GM20000 (cell line): ENCODE data around the gene SENP2.
A peak's percentile ranks its signal among the peaks of the same experiment; 100 is the strongest.

Experiments used
- DNase-seq: peaks from one replicate; pipeline ENCODE4 v3.0.0; 2012; ENCODE audit warnings: low spot score
- TF ChIP-seq, protein P1 (sequence below): IDR thresholded peaks from 2 replicates; pipeline ENCODE4 v1.5.1; 2012; ENCODE audit warnings: mild to moderate bottlenecking, control low read depth; ENCODE audit errors: extremely low read depth, missing control alignments

Gene SENP2

GRCh38 chr3:185663929-185664328 lies 77.8 kb downstream of the SENP2 start:
- TF ChIP-seq, protein P1, sequence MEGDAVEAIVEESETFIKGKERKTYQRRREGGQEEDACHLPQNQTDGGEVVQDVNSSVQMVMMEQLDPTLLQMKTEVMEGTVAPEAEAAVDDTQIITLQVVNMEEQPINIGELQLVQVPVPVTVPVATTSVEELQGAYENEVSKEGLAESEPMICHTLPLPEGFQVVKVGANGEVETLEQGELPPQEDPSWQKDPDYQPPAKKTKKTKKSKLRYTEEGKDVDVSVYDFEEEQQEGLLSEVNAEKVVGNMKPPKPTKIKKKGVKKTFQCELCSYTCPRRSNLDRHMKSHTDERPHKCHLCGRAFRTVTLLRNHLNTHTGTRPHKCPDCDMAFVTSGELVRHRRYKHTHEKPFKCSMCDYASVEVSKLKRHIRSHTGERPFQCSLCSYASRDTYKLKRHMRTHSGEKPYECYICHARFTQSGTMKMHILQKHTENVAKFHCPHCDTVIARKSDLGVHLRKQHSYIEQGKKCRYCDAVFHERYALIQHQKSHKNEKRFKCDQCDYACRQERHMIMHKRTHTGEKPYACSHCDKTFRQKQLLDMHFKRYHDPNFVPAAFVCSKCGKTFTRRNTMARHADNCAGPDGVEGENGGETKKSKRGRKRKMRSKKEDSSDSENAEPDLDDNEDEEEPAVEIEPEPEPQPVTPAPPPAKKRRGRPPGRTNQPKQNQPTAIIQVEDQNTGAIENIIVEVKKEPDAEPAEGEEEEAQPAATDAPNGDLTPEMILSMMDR, result no peak
- no peak for DNase-seq

DNA sequence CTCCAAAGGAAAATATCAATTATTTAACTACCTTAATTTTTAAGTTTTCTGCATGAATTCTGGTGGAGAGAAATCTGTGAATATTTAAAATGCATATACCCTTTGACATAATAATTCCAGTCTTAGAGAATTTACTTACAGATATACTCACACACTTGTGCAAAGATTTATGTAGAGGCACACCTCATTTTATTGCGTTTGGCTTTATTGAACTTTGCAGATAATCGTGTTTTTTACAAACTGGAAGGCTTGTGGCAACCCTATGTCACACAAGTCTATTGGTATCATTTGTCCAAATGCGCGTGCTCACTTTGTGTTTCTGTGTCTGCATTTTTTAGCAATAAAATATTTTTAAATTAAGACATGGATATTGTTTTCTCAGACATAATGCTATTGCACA lies 81.5 kb downstream of the SENP2 start:
- TF ChIP-seq, protein P1, result no peak
- no peak for DNase-seq

DNA sequence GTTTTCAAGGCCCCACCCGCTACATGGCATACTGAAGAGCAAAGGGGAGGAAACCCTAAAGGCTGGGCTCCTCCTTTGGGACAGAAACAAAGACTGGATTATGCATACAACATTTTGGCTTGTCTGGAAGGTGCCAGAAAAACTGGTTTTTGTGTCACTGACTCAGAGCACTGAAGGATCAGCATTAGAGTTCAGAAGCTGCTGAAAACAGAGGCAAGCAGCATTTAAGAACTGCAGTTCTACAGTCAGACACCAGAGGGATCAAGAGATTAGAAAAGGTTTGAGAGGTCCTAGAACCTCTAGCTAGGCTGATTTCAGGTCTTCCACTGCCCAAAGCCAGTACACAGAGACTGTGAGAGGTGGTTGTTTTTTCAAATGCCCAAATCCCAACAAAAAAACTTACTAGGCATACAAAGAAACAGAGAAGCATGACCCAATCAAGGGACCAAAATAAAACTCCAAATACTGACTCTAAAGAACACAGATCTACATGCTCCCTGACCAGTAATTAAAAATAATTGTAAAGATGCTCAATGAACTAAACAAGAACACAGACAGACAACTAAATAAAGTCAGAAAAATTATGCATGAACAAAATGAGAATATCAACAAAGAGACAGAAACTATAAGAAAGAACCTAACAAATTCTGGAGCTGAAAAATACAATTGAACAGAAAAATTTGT lies 91.2 kb downstream of the SENP2 start:
- DNase-seq, result peak; percentile 68
- TF ChIP-seq, protein P1, result peak; percentile 15

GRCh38 chr3:185678027-185678426 lies 91.9 kb downstream of the SENP2 start:
- DNase-seq, result no peak
- TF ChIP-seq, protein P1, result no peak

DNA sequence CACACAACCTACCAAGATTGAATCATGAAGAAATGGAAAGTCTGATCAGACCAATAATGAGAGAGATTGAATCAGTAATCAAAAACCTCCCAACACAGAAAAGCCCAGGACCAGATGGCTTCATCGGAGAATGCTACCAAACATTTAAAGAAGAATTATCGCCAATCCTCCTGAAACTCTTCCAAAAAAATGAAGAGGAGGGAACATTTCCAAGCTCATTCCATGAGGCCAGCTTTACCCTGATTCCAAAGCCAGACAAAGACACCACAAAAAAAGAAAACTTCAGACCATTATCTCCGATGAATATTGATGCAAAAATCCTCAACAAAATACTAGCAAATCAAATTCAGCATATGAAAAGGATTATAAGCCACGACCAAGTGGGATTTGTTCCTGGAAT lies 94.1 kb downstream of the SENP2 start:
- DNase-seq, result no peak
- TF ChIP-seq, protein P1, result no peak
